Activated CD4-positive, alpha-beta T cell treated with anti-CD3 and anti-CD28 coated beads for 36 hours (primary cell): ENCODE data around the gene DCHS2. TPM values are rescaled to one million over a fixed set of nuclear protein-coding genes. Genes with fewer than 3 reads are reported as not detected.

ENCODE experiments used
- ATAC-seq: fragments of 200-7000 bp; cut with Tn5 transposase; one replicate; pipeline ENCODE4 v1.10.0; 2021; ENCODE audit warnings: mild to moderate bottlenecking, moderate library complexity
- CTCF ChIA-PET: fragments of 350-600 bp; sonication (Branson Sonifier 250); formaldehyde crosslinking; loops from one replicate; lab custom pipeline; 2021; ENCODE audit warnings: antibody characterized with exemption; lab: Charles Lee
- POLR2A ChIA-PET: fragments of 350-600 bp; sonication (Branson Sonifier 250); formaldehyde crosslinking; loops from one replicate; lab custom pipeline; 2021; ENCODE audit warnings: antibody characterized with exemption, inconsistent platforms; lab: Charles Lee
- DNase-seq: peaks from one replicate; pipeline ENCODE4 v3.0.0-alpha.2; 2020
- H3K27ac Mint-ChIP-seq: one replicate; pipeline ENCODE4 v1.8.0; 2021; ENCODE audit warnings: mixed read lengths
- H3K27me3 Mint-ChIP-seq: one replicate; pipeline ENCODE4 v1.8.0; 2021; ENCODE audit warnings: mixed read lengths
- H3K36me3 Mint-ChIP-seq: one replicate; pipeline ENCODE4 v1.8.0; 2021; ENCODE audit warnings: low read depth, mixed read lengths
- H3K4me1 Mint-ChIP-seq: one replicate; pipeline ENCODE4 v1.8.0; 2021; ENCODE audit warnings: mixed read lengths
- H3K4me3 Mint-ChIP-seq: one replicate; pipeline ENCODE4 v1.8.0; 2021; ENCODE audit warnings: mild to moderate bottlenecking, moderate library complexity, mixed read lengths
- H3K9me3 Mint-ChIP-seq: one replicate; pipeline ENCODE4 v1.8.0; 2021; ENCODE audit warnings: low read depth, mixed read lengths
- intact Hi-C, 2 experiments: fragments of 100-400 bp; cut with DNase I in 1 of 2; cut with micrococcal nuclease in 1 of 2; formaldehyde crosslinking; loops; one replicate each; pipeline versions ENCODE4 v1.14.2 to v1.15.1; 2022 to 2024; cut with DNase I, micrococcal nuclease
- total RNA-seq, 2 experiments: library from RNA; stranded (reverse); gene quantifications; one replicate each; pipeline ENCODE4 v1.2.3, GENCODE V29; 2021

Gene DCHS2
- total RNA-seq, 2 experiments from 2014 or later, result 0.05 to 0.14 TPM

- no peaks in the 10 kb centered on the region for H3K36me3 Mint-ChIP-seq
- ChIA-PET CTCF (no interaction called here), POLR2A (no interaction called here)
- no peaks in the 10 kb centered on the region for H3K9me3 Mint-ChIP-seq
- no peak overlapping the region for H3K4me3 Mint-ChIP-seq
- no peak for ATAC-seq
- H3K27ac Mint-ChIP-seq, result no peak overlapping the region
- DNase-seq, result no peak
- intact Hi-C loops, result no loop called here
- H3K27me3 Mint-ChIP-seq, result peaks cover 22% of the 10 kb centered on the region
- peaks cover 10% of the 10 kb centered on the region for H3K4me1 Mint-ChIP-seq
These were observed 123.9 kb downstream of the DCHS2 start for GRCh38 chr4:154367659-154368058.

DNA sequence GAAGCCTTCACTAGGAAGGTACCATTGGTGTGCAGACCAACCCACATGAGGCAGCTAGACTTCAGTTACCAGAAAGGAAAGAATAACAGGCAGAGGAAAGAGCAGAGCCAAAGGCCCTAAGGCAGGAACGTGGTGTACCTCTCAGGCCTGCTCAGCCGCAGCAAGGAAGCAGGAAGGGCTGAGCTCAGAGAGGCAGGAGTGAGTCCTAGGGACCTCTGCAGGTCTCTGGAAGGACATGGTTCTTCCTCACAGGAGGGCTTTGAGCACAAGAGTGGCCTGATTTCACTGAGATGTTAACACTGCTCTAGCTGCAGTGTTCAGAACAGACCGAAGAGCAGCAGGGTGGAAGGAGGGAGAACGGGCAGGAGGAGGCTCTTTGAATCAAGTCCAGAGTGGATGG is 124.6 kb downstream of the DCHS2 start:
- Mint-ChIP-seq H3K27me3 (peaks cover 20% of the 10 kb centered on the region), H3K27ac (no peak overlapping the region), H3K4me1 (peaks cover 12% of the 10 kb centered on the region), H3K36me3 (no peaks in the 10 kb centered on the region), H3K4me3 (no peak overlapping the region), H3K9me3 (no peaks in the 10 kb centered on the region)
- CTCF ChIA-PET, result no interaction called here
- ATAC-seq (no peak), DNase-seq (no peak)
- POLR2A ChIA-PET, result no interaction called here
- intact Hi-C loops, result no loop called here

- H3K27me3 Mint-ChIP-seq, result peaks cover 2% of the 10 kb centered on the region
- DNase-seq (no peak), ATAC-seq (no peak)
- peaks cover 27% of the 10 kb centered on the region for H3K4me1 Mint-ChIP-seq
- no peaks in the 10 kb centered on the region for H3K9me3 Mint-ChIP-seq
- H3K36me3 Mint-ChIP-seq, result no peaks in the 10 kb centered on the region
- no peak overlapping the region for H3K4me3 Mint-ChIP-seq
- H3K27ac Mint-ChIP-seq, result no peak overlapping the region
- ChIA-PET CTCF (no interaction called here), POLR2A (no interaction called here)
- intact Hi-C loops, result no loop called here
These were observed 127.3 kb downstream of the DCHS2 start for GRCh38 chr4:154364066-154364845.

DNA sequence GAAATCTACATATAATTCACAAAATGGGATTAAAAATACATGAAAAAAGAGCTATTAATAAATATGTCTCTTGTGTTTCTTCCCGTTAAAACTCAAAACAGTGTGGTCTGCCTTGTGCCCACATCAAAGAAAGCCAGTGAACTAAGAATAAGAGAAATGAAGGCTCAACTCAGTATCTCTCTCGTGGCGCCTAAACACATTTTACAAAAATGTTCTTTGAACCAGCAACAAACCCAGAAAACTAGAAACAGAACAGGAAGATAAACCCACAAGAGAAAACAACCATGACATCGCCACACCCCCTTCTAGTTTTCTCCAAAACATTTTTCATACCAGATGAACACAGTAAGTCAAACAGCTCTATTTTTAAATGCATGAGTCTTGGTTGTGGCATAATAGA is 130.1 kb downstream of the DCHS2 start:
- CTCF ChIA-PET, result interaction anchor here (0.9 to 1.1 kb wide), 2 partner anchors 20 to 55 kb away, joined by 4 read pairs; no protein-coding TSS in a partner anchor
- peaks cover 17% of the 10 kb centered on the region for H3K4me1 Mint-ChIP-seq
- no peaks in the 10 kb centered on the region for H3K9me3 Mint-ChIP-seq
- H3K36me3 Mint-ChIP-seq, result no peaks in the 10 kb centered on the region
- intact Hi-C loops, result no loop called here
- peaks cover 2% of the 10 kb centered on the region for H3K27me3 Mint-ChIP-seq
- no peak overlapping the region for H3K27ac Mint-ChIP-seq
- POLR2A ChIA-PET, result no interaction called here
- DNase-seq (peak; percentile 33), ATAC-seq (no peak)
- no peak overlapping the region for H3K4me3 Mint-ChIP-seq

GRCh38 chr4:154360491-154360890 is 131.1 kb downstream of the DCHS2 start:
- Mint-ChIP-seq H3K27ac (no peak overlapping the region), H3K9me3 (no peaks in the 10 kb centered on the region), H3K4me3 (no peak overlapping the region), H3K4me1 (peaks cover 17% of the 10 kb centered on the region), H3K27me3 (no peaks in the 10 kb centered on the region), H3K36me3 (no peaks in the 10 kb centered on the region)
- POLR2A ChIA-PET, result no interaction called here
- no peak for DNase-seq
- no peak for ATAC-seq
- intact Hi-C loops, result no loop called here
- CTCF ChIA-PET, result interaction anchor here (0.9 to 1.1 kb wide), 2 partner anchors 19 to 56 kb away, joined by 4 read pairs; no protein-coding TSS in a partner anchor

DNA sequence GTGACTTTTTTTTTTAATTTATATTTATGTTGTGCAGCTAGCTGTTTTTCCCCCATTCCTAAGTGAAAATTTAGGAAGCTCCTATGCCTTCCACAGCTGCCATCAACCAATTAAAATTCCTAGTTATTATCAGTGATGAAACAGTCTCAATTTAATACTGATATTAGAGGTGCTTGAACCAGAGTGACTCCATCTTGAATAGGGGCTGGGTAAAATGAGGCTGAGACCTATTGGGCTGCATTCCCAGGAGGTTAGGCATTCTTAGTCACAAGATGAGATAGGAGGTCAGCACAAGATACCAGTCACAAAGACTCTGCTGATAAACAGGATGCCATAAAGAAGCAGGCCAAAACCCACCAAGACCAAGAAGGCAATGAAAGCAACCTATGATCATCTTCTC is 136.7 kb downstream of the DCHS2 start:
- ChIA-PET CTCF (interaction anchor here (1.0 kb wide), 1 partner anchor 10 kb away, joined by 4 read pairs; no protein-coding TSS in a partner anchor), POLR2A (no interaction called here)
- DNase-seq (no peak), ATAC-seq (no peak)
- intact Hi-C loops, result no loop called here
- no peaks in the 10 kb centered on the region for H3K27me3 Mint-ChIP-seq
- H3K36me3 Mint-ChIP-seq, result no peaks in the 10 kb centered on the region
- no peak overlapping the region for H3K4me3 Mint-ChIP-seq
- H3K4me1 Mint-ChIP-seq, result no peaks in the 10 kb centered on the region
- no peak overlapping the region for H3K27ac Mint-ChIP-seq
- no peaks in the 10 kb centered on the region for H3K9me3 Mint-ChIP-seq

DNA sequence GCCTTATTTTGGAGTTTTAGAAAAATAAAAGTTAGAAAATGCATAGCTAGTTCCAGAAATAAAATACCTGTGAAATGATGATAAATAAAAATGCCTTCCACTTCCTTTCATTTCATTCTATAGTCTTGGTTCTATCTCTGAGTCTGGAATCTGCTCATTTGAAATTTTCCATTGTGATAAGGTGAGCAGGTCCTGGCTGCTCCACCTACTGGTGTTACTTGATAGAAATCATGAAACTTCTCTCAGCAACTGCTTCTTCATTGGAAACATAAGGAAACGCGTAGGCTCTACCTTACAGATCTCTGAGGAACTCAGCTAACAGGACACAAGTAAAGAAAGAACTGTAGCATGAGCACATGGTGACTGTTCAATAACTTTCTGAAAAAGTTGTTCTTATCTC is 141.8 kb downstream of the DCHS2 start:
- CTCF ChIA-PET, result interaction anchor here (1.7 kb wide), 1 partner anchor 8 kb away, joined by 5 read pairs; no protein-coding TSS in a partner anchor
- H3K9me3 Mint-ChIP-seq, result no peaks in the 10 kb centered on the region
- POLR2A ChIA-PET, result no interaction called here
- H3K27me3 Mint-ChIP-seq, result no peaks in the 10 kb centered on the region
- H3K4me1 Mint-ChIP-seq, result no peaks in the 10 kb centered on the region
- no peak overlapping the region for H3K27ac Mint-ChIP-seq
- DNase-seq, result no peak
- H3K36me3 Mint-ChIP-seq, result no peaks in the 10 kb centered on the region
- intact Hi-C loops, result loop anchor here in 1 of 2 experiments (2.0 kb wide), 1 partner anchor 61 kb away; no protein-coding TSS in a partner anchor
- H3K4me3 Mint-ChIP-seq, result no peak overlapping the region
- ATAC-seq, result no peak

DNA sequence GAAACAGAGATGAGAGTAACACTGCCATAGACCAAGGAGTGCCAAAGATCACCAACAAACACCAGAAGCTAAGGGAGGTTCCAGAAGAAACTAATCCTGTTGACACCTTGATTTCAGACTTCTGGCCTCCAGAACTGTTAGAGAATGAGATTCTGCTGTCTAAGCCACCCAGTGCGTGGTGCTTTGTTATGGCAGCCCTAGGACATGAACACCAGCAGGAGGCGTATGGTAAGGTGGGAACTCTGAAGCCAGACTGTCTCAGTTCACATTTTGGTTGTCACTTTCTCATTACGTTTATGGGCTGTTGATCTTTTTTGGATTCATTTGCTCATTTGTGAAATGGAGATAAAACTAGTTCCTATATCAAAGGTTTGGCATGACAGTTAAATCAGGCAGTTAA is 142.9 kb downstream of the DCHS2 start:
- Mint-ChIP-seq H3K27me3 (peaks cover 2% of the 10 kb centered on the region), H3K9me3 (no peaks in the 10 kb centered on the region), H3K4me1 (no peaks in the 10 kb centered on the region), H3K4me3 (no peak overlapping the region), H3K36me3 (no peaks in the 10 kb centered on the region), H3K27ac (no peak overlapping the region)
- DNase-seq (no peak), ATAC-seq (no peak)
- CTCF ChIA-PET, result interaction anchor here (1.7 kb wide), 1 partner anchor 9 kb away, joined by 5 read pairs; no protein-coding TSS in a partner anchor
- POLR2A ChIA-PET, result no interaction called here
- intact Hi-C loops, result loop anchor here in 1 of 2 experiments (2.0 kb wide), 1 partner anchor 60 kb away; no protein-coding TSS in a partner anchor

DNA sequence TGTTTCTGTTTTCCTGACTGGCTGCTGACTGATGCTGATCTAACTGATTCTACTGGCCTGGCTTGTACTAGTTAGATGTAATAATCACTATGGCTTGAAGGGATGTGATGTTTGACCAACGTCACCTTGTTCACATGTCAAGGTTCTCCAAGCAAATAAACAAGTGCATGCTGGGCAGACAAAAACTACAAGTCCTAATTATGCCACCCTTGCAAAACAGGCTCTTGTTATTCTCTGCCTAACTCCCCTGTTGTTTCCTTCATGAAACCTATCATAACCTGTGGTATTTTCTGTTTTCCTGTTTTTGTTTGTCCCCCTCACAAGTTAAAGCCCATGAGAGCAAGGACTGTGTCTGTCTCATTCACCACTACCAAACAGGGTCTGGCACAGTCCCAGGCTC is 146.2 kb downstream of the DCHS2 start:
- POLR2A ChIA-PET, result no interaction called here
- Mint-ChIP-seq H3K27ac (no peak overlapping the region), H3K4me3 (no peak overlapping the region), H3K9me3 (no peaks in the 10 kb centered on the region), H3K4me1 (no peaks in the 10 kb centered on the region), H3K36me3 (no peaks in the 10 kb centered on the region), H3K27me3 (peaks cover 5% of the 10 kb centered on the region)
- no peak for DNase-seq
- no peak for ATAC-seq
- CTCF ChIA-PET, result interaction anchor here (0.8 to 1.1 kb wide), 2 partner anchors 9 to 279 kb away, joined by 3 to 4 read pairs; no protein-coding TSS in a partner anchor
- intact Hi-C loops, result no loop called here

GRCh38 chr4:154344686-154345085 is 146.9 kb downstream of the DCHS2 start:
- intact Hi-C loops, result no loop called here
- no peaks in the 10 kb centered on the region for H3K4me1 Mint-ChIP-seq
- ChIA-PET POLR2A (no interaction called here), CTCF (interaction anchor here (0.8 to 1.1 kb wide), 2 partner anchors 10 to 280 kb away, joined by 3 to 4 read pairs; no protein-coding TSS in a partner anchor)
- ATAC-seq, result no peak
- peaks cover 5% of the 10 kb centered on the region for H3K27me3 Mint-ChIP-seq
- H3K4me3 Mint-ChIP-seq, result no peak overlapping the region
- H3K9me3 Mint-ChIP-seq, result no peaks in the 10 kb centered on the region
- H3K27ac Mint-ChIP-seq, result no peak overlapping the region
- peak; percentile 13 for DNase-seq
- no peaks in the 10 kb centered on the region for H3K36me3 Mint-ChIP-seq

DNA sequence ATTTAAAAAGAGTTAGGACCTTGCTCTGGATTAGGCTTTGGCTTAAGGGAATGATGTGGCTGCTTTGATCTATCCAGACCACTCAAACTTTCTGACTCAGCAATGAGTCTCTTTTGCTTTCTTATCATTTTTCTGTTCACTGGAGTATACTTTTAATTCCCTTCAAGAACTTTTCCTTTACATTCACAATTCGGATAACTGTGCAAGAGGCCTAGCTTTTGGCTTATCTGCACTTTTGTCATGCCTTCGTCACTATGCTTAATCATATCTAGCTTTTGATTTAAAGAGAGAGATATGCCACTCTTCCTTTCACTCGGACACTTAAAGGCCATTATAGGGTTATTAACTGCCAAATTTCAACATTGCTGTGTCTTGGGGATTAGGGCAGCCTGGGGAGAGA is 147.9 kb downstream of the DCHS2 start:
- DNase-seq, result no peak
- CTCF ChIA-PET, result interaction anchor here (1.1 kb wide), 1 partner anchor 13 kb away, joined by 4 read pairs; no protein-coding TSS in a partner anchor
- no peaks in the 10 kb centered on the region for H3K9me3 Mint-ChIP-seq
- no peaks in the 10 kb centered on the region for H3K36me3 Mint-ChIP-seq
- intact Hi-C loops, result no loop called here
- H3K27ac Mint-ChIP-seq, result no peak overlapping the region
- no peaks in the 10 kb centered on the region for H3K4me1 Mint-ChIP-seq
- no peak for ATAC-seq
- no peak overlapping the region for H3K4me3 Mint-ChIP-seq
- H3K27me3 Mint-ChIP-seq, result peaks cover 5% of the 10 kb centered on the region
- POLR2A ChIA-PET, result interaction anchor here (0.7 kb wide), 1 partner anchor 104 kb away, joined by 3 read pairs; no protein-coding TSS in a partner anchor

DNA sequence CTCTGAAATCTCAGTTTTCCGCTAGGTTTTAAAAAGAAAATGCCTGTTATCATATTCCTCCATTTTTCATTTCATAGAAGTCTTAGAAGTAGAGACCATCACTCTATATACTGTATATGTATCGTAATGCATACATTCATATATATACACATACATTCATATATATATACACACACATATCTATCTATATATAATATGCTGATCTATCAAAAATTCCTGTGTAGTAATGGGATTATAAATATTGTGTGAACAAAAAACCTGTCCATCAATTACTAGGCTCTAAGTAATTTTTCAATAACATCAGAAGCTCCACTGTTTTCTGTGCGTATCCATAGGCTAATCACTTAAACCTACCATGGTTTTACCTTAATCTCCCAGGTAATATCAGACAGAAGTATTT is 150.2 kb downstream of the DCHS2 start:
- Mint-ChIP-seq H3K4me1 (no peaks in the 10 kb centered on the region), H3K36me3 (no peaks in the 10 kb centered on the region), H3K27ac (no peak overlapping the region), H3K27me3 (peaks cover 5% of the 10 kb centered on the region), H3K4me3 (no peak overlapping the region), H3K9me3 (no peaks in the 10 kb centered on the region)
- DNase-seq (no peak), ATAC-seq (no peak)
- intact Hi-C loops, result no loop called here
- ChIA-PET CTCF (interaction anchor here (1.0 kb wide), 1 partner anchor 19 kb away, joined by 4 read pairs; no protein-coding TSS in a partner anchor), POLR2A (no interaction called here)
